ENCODE results near the gene HELZ. TPM values are rescaled to one million over a fixed set of nuclear protein-coding genes. Genes with fewer than 3 reads are reported as not detected.

Gene HELZ
- total and polyA plus RNA-seq, 2 donors (not counting 3 experiments of a cell fraction or from before 2014, with no cell fraction given): 8.0 to 47.3 TPM

DNA sequence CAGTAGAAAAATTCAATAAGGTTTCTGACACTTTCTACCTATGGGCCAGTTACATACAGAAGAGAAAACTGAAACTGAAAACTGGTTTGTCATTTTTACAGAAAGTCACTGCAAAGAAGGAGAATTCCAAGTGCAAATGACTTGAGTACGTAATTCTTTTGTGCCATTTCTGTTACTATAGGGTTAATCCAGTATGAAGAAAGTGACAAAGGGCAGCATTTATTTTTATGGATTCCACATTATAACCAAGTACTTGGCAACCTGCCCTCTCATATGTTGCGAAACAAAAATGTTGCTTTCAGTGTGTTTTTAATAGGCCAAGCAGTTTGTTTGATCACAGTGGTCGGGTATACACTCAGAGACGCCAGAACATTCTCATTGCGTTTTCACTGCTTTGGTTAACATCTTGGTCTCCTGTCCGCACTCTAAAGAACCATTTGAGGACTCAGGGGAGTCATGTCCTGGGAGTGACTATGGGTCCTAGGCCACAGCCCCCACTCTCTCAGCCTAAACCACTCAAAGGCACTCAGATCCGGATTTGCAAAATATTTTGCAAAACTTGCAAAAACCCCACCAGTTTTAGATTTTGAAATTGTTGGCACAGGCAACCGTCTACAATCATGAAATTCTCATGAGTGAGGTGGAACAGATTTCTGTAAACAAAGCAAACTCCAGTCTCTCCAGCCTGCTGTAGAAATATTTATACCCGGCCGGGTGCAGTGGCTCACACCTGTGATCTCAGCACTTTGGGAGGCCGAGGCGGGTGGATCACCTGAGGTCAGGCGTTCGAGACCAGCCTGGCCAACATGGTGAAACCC is 15.4 kb upstream of the HELZ start:
- Histone ChIP-seq H3K4me1 (ENCODE audit: control insufficient read depth, extremely low read depth, insufficient read depth, low read length) (peaks cover 17% of the 10 kb centered on the region), H3K27me3 (ENCODE audit: control insufficient read depth in 2 of 2, insufficient read depth in 2 of 2, low read length in 2 of 2) (no peaks in the 10 kb centered on the region), H3K9me3 (replicated peaks; ENCODE audit: control insufficient read depth, insufficient read depth, low read length) (no peaks in the 10 kb centered on the region), H3K79me2 (ENCODE audit: control insufficient read depth, insufficient read depth, low read length) (no peaks in the 10 kb centered on the region), H4K20me1 (replicated peaks; ENCODE audit: control insufficient read depth, extremely low read depth, insufficient read depth, low read length) (no peaks in the 10 kb centered on the region), H3K9me1 (replicated peaks; ENCODE audit: control insufficient read depth, extremely low read depth, insufficient read depth, low read length) (no peaks in the 10 kb centered on the region), H3K9ac (replicated peaks; ENCODE audit: extremely low read depth, insufficient read depth, low read length) (no peak overlapping the region), H3K4me3 (replicated peaks in 1 of 3; ENCODE audit: insufficient read depth in 1 of 3, low read depth in 1 of 3, low read length in 3 of 3) (no peak overlapping the region), H3K4me2 (ENCODE audit: insufficient read depth, low read length) (no peak overlapping the region), H3K36me3 (ENCODE audit: control insufficient read depth in 2 of 2, extremely low read depth in 1 of 2, insufficient read depth in 2 of 2, low read length in 2 of 2) (no peaks in the 10 kb centered on the region), H3K27ac (ENCODE audit: insufficient read depth, low read depth, low read length) (no peak overlapping the region), H2AFZ (ENCODE audit: low read depth, low read length) (no peak overlapping the region)
- no TSS peak for BruUV-seq (replicated peaks)
- FAIRE-seq: no peak
- ChIA-PET POLR2A (no interaction called here), CTCF (no interaction called here)
- dilution Hi-C loops (cut with MboI; ENCODE audit: extremely low pct_ligation_motif_present, low sequenced_read_pairs) (no loop called here), intact Hi-C loops (cut with micrococcal nuclease) (no loop called here)
- no peak for DNase-seq (ENCODE audit: low read depth, low spot score)
- no peak for TF ChIP-seq JUN (IDR thresholded peaks at IDR 0.05; ENCODE audit: borderline replicate concordance, insufficient read depth, insufficient read length, low read depth)
- no peak for TF ChIP-seq FOS (IDR thresholded peaks at IDR 0.05; ENCODE audit: borderline replicate concordance, insufficient read depth, low read length)
- TF ChIP-seq, protein P1, sequence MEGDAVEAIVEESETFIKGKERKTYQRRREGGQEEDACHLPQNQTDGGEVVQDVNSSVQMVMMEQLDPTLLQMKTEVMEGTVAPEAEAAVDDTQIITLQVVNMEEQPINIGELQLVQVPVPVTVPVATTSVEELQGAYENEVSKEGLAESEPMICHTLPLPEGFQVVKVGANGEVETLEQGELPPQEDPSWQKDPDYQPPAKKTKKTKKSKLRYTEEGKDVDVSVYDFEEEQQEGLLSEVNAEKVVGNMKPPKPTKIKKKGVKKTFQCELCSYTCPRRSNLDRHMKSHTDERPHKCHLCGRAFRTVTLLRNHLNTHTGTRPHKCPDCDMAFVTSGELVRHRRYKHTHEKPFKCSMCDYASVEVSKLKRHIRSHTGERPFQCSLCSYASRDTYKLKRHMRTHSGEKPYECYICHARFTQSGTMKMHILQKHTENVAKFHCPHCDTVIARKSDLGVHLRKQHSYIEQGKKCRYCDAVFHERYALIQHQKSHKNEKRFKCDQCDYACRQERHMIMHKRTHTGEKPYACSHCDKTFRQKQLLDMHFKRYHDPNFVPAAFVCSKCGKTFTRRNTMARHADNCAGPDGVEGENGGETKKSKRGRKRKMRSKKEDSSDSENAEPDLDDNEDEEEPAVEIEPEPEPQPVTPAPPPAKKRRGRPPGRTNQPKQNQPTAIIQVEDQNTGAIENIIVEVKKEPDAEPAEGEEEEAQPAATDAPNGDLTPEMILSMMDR (IDR thresholded peaks at IDR 0.05; ENCODE audit: extremely low read depth in 1 of 2, insufficient read depth in 1 of 2, low read depth in 1 of 2, low read length in 2 of 2): no peak
- TF ChIP-seq POLR2A (IDR thresholded peaks at IDR 0.05; ENCODE audit: low read depth, low read length): no peak
- TF ChIP-seq POLR2AphosphoS5 (IDR thresholded peaks at IDR 0.05; ENCODE audit: insufficient read depth, low read depth, low read length): no peak
- TF ChIP-seq GATA2 (IDR thresholded peaks at IDR 0.05; ENCODE audit: insufficient read depth, insufficient read length, low read depth, low read length): no peak
- TF ChIP-seq, protein P2, sequence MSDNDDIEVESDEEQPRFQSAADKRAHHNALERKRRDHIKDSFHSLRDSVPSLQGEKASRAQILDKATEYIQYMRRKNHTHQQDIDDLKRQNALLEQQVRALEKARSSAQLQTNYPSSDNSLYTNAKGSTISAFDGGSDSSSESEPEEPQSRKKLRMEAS (IDR thresholded peaks at IDR 0.05; ENCODE audit: insufficient read depth, insufficient read length): no peak
- TF ChIP-seq MYC (IDR thresholded peaks at IDR 0.05; ENCODE audit: low read depth, low read length): no peak
- TF ChIP-seq EZH2 (IDR thresholded peaks at IDR 0.05; ENCODE audit: borderline replicate concordance, low read depth, low read length, severe bottlenecking): no peak
